Measurements from ENCODE around the gene INPP4B.

DNA sequence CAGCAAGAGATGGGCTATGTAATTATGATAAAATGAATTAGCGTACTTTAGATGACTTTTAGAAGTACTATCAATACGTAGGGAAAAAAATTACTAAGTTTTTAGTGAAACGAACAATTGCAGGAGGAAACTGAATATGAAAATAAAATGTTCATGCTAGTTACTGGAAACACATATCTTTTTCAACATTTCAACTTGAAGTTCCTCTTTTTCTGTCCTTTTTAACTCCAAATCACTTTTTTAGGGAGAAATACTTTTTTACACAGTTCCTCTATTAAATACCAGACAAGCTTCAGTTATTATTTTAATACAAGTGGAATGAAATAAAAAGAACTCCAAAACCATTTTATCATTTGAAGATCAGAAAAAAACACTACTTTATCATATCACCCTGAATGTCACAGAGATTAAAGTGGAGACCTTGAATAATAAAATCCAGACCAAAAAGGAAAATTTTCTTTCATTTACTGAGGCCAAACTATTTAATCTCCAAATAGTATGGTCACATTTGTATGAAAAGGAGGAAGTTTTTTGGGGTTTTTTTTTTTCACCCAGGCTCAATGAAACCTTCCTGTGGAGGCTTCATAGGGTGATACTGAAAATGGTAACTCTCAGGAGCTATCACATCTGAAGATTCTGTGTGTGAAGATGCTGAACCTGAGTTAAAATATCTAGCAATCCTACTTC is 306.2 kb downstream of the INPP4B start:
- TF ChIP-seq, protein P1, sequence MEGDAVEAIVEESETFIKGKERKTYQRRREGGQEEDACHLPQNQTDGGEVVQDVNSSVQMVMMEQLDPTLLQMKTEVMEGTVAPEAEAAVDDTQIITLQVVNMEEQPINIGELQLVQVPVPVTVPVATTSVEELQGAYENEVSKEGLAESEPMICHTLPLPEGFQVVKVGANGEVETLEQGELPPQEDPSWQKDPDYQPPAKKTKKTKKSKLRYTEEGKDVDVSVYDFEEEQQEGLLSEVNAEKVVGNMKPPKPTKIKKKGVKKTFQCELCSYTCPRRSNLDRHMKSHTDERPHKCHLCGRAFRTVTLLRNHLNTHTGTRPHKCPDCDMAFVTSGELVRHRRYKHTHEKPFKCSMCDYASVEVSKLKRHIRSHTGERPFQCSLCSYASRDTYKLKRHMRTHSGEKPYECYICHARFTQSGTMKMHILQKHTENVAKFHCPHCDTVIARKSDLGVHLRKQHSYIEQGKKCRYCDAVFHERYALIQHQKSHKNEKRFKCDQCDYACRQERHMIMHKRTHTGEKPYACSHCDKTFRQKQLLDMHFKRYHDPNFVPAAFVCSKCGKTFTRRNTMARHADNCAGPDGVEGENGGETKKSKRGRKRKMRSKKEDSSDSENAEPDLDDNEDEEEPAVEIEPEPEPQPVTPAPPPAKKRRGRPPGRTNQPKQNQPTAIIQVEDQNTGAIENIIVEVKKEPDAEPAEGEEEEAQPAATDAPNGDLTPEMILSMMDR (IDR thresholded peaks at IDR 0.05) = no peak
- TF ChIP-seq POLR2A (IDR thresholded peaks at IDR 0.05) = no peak
- TF ChIP-seq POLR2AphosphoS5 (IDR thresholded peaks at IDR 0.05) = no peak

Data from breast epithelium (tissue), 3 donors.